ENCODE data around the gene PCMT1. TPM values are rescaled to one million over a fixed set of nuclear protein-coding genes. Genes with fewer than 3 reads are reported as not detected.
"Not testable (repeated sequence)": the region's sequence is repeated elsewhere in the genome, so short reads cannot be mapped to it uniquely, and the experiment has no call there.

Gene PCMT1
- total RNA-seq, 1 donor from 2014 or later: 58.5 TPM

DNA sequence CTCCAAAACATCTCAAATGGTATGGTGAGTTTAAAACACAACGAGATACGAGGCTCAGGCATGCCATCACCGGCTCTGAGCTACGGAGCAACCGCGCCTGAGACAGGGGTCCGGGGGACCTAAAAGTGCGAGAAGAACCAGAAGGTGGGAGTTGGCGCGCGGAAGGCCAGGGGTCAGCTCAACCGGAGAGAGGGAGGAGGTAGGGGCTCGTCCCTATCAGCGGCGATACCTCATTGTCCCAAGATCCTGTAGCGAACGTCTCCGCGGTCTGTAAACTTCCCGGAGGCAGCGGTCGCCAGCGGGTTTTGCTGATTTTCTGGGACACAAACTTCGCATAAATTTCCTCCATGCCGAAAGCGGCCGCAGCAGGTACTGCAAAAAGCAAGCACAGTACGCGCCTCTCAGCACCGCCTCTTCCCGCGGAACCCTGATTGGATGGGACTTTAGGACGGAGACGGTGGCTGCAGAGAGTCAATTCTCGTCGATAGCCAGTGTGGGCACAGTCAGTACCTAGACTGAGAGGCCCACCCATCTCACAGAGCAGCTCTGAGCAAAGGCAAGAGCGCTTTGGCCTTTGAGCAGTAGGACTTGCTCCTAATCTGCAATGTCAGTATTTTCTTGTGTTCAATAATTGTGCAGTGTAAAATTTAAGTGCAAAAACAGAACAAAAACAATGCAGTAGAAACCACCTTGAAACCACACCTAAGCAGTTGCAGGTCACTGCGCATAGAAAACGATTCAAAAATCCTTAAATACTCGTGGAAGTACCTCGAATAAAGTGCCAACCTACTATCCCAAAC lies 3.2 kb upstream of the PCMT1 start, which contains the start of gene NUP43:
NUP43 (minus strand) TSS at position 383 of the 800 bp plus-strand sequence; CDS start at position 349, 34 bp downstream.
- Mint-ChIP-seq H3K4me3 (ENCODE audit: unreplicated experiment) (peak within 1 kb of the TSS; percentile 99), H3K27me3 (ENCODE audit: unreplicated experiment) (peaks cover 2% of the 10 kb centered on the region), H3K27ac (ENCODE audit: unreplicated experiment) (peak within 1 kb of the TSS; percentile 92), H3K4me1 (ENCODE audit: unreplicated experiment) (peaks cover 24% of the 10 kb centered on the region), H3K36me3 (ENCODE audit: low read depth, unreplicated experiment) (no peaks in the 10 kb centered on the region), H3K9me3 (ENCODE audit: unreplicated experiment) (no peaks in the 10 kb centered on the region)
- DNase-seq (ENCODE audit: low spot score): peak; percentile 83
- TF ChIP-seq, protein P1, sequence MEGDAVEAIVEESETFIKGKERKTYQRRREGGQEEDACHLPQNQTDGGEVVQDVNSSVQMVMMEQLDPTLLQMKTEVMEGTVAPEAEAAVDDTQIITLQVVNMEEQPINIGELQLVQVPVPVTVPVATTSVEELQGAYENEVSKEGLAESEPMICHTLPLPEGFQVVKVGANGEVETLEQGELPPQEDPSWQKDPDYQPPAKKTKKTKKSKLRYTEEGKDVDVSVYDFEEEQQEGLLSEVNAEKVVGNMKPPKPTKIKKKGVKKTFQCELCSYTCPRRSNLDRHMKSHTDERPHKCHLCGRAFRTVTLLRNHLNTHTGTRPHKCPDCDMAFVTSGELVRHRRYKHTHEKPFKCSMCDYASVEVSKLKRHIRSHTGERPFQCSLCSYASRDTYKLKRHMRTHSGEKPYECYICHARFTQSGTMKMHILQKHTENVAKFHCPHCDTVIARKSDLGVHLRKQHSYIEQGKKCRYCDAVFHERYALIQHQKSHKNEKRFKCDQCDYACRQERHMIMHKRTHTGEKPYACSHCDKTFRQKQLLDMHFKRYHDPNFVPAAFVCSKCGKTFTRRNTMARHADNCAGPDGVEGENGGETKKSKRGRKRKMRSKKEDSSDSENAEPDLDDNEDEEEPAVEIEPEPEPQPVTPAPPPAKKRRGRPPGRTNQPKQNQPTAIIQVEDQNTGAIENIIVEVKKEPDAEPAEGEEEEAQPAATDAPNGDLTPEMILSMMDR (IDR thresholded peaks at IDR 0.05; ENCODE audit: unreplicated experiment): peak; percentile 75

DNA sequence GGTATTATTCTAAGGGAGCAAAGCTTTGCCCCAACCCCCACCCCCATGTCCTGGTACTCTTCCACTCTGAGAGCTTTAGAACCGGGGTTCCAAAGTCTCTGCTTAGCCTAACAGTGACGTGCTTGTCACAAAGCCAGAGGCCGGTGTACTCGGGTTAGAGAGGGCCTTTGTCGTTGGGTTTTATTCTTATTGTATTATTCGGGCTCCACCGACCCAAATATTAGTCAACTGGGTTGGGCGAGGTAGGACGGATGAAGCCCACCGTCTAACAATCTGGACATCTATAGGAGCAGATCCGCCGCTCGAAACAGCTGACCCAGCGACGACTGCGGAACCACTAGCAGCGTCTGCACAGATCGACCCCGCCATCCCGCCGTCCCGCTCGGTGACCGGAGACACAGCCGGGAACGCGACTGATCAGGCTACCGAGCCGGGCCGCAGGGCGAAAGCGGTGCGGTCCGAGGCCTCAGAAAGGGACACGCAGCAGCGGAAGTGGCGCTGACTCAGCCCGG lies 403 bp upstream of the PCMT1 start:
- not testable (repeated sequence) for H3K36me3 Mint-ChIP-seq (ENCODE audit: low read depth, unreplicated experiment); H3K27me3 Mint-ChIP-seq (ENCODE audit: unreplicated experiment)

DNA sequence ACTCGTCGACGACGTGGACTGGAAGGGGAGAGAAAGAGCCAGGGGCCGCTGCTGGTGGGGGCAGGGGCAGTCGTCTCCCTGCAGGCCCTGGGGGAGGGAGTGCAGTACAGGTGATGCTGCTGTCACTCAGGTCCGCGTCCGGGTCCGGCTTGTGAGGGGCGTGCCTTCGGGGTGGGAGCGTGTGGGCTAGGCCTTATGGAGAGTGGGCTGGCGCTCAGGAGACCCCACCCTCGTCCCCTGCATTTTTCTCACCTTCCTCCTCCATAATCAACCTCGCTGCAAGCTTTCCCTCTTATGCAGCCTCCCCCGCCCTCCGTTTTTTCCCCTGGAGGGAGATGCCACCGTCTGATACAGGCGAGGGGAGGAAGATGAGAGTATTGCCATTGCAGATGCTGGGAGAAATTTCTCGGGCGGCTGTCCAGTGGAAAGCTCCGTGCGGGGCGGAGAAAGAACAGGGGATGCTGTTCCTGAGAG lies 632 bp downstream of the PCMT1 start:
- Mint-ChIP-seq H3K4me3 (ENCODE audit: unreplicated experiment) (peak overlapping the region; percentile 90), H3K36me3 (ENCODE audit: low read depth, unreplicated experiment) (no peaks in the 10 kb centered on the region), H3K4me1 (ENCODE audit: unreplicated experiment) (peaks cover 24% of the 10 kb centered on the region), H3K27ac (ENCODE audit: unreplicated experiment) (no peak overlapping the region), H3K9me3 (ENCODE audit: unreplicated experiment) (no peaks in the 10 kb centered on the region), H3K27me3 (ENCODE audit: unreplicated experiment) (peaks cover 2% of the 10 kb centered on the region)
- peak; percentile 53 for DNase-seq (ENCODE audit: low spot score)
- TF ChIP-seq, protein P1 (IDR thresholded peaks at IDR 0.05; ENCODE audit: unreplicated experiment): no peak

More for the DNA sequence above, 403 bp upstream of the PCMT1 start:
- H3K4me3 Mint-ChIP-seq (ENCODE audit: unreplicated experiment): peak overlapping the region; percentile 86
- H3K27ac Mint-ChIP-seq (ENCODE audit: unreplicated experiment): peak overlapping the region; percentile 52
- not testable (repeated sequence) for H3K9me3 Mint-ChIP-seq (ENCODE audit: unreplicated experiment); DNase-seq (ENCODE audit: low spot score)
- peaks cover 24% of the 10 kb centered on the region for H3K4me1 Mint-ChIP-seq (ENCODE audit: unreplicated experiment)

DNA sequence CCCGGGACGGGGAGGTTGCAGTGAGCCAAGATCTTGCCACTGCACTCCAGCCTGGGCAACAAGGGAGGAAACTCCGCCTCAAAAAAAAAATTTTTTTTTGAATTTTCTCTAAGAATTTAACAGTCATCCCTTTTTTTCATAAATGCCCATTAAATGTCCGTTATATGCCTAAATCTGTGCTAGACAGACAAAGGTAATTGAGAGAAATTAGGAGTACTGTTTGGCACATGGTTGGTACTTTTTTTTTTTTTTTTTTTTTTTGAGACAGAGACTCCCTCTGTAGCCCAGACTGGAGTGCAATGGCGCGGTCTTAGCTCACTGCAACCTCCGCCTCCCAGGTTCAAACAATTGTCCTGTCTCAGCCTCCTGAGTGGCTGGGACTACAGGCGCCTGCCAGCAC lies 1.7 kb downstream of the PCMT1 start:
- Mint-ChIP-seq H3K4me1 (ENCODE audit: unreplicated experiment) (peaks cover 15% of the 10 kb centered on the region), H3K4me3 (ENCODE audit: unreplicated experiment) (no peak overlapping the region), H3K36me3 (ENCODE audit: low read depth, unreplicated experiment) (no peaks in the 10 kb centered on the region), H3K27ac (ENCODE audit: unreplicated experiment) (no peak overlapping the region), H3K27me3 (ENCODE audit: unreplicated experiment) (no peaks in the 10 kb centered on the region), H3K9me3 (ENCODE audit: unreplicated experiment) (no peaks in the 10 kb centered on the region)
- TF ChIP-seq, protein P1 (IDR thresholded peaks at IDR 0.05; ENCODE audit: unreplicated experiment): no peak
- no peak for DNase-seq (ENCODE audit: low spot score)

DNA sequence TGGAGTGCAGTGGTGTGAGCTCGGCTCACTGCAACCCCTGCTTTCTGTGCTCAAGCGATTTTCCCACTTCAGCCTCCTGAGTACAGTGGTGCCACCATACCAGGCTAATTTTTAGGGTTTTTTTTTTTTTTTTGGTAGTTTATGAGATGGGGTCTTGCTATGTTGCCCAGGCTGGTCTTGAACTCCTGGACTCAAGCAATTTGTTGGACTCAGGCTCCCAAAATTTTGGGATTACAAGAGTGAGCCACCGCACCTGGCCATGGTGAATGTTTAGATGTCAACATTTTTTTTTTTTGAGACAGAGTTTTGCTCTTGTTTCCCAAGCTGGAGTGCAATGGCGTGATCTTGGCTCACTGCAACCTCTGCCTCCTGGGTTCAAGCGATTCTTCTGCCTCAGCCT lies 2.4 kb downstream of the PCMT1 start:
- not testable (repeated sequence) for H3K27me3 Mint-ChIP-seq (ENCODE audit: unreplicated experiment)

More for the DNA sequence above, 2.4 kb downstream of the PCMT1 start:
- not testable (repeated sequence) for H3K9me3 Mint-ChIP-seq (ENCODE audit: unreplicated experiment); H3K4me1 Mint-ChIP-seq (ENCODE audit: unreplicated experiment); H3K27ac Mint-ChIP-seq (ENCODE audit: unreplicated experiment); H3K4me3 Mint-ChIP-seq (ENCODE audit: unreplicated experiment); DNase-seq (ENCODE audit: low spot score); H3K36me3 Mint-ChIP-seq (ENCODE audit: low read depth, unreplicated experiment)

Measured in endothelial cell (in vitro differentiated cells).